Nephron (organoid): ENCODE data around the gene CEP192.
"Not testable (repeated sequence)": the region's sequence is repeated elsewhere in the genome, so short reads cannot be mapped to it uniquely, and the experiment has no call there.

Experiments
- H3K27ac Mint-ChIP-seq, 3 experiments: 2 replicates each; pipeline ENCODE4 v1.8.0; 2020; ENCODE audit warnings: mixed read lengths in 3 of 3, mild to moderate bottlenecking in 2 of 3, moderate library complexity in 1 of 3
- H3K27me3 Mint-ChIP-seq: 2 replicates; pipeline ENCODE4 v1.8.0; 2021; ENCODE audit warnings: low read depth, mild to moderate bottlenecking, moderate library complexity, mixed read lengths
- H3K36me3 Mint-ChIP-seq: 2 replicates; pipeline ENCODE4 v1.8.0; 2020; ENCODE audit warnings: low read depth, mixed read lengths
- H3K4me1 Mint-ChIP-seq: 2 replicates; pipeline ENCODE4 v1.8.0; 2020; ENCODE audit warnings: mixed read lengths
- H3K4me3 Mint-ChIP-seq, 3 experiments: 2 replicates each; pipeline ENCODE4 v1.8.0; 2020; ENCODE audit warnings: mild to moderate bottlenecking in 3 of 3, mixed read lengths in 3 of 3, moderate library complexity in 2 of 3
- H3K9me3 Mint-ChIP-seq: 2 replicates; pipeline ENCODE4 v1.8.0; 2020; ENCODE audit warnings: mixed read lengths
- CTCF ChIP-seq, 3 experiments: fragments of 200-600 bp; sonication (generic); IDR thresholded peaks; one replicate each; pipeline ENCODE4 v1.5.0; 2021; ENCODE audit warnings: antibody characterized with exemption in 3 of 3; ENCODE audit not compliant: unreplicated experiment in 3 of 3

CEP192 gene

DNA sequence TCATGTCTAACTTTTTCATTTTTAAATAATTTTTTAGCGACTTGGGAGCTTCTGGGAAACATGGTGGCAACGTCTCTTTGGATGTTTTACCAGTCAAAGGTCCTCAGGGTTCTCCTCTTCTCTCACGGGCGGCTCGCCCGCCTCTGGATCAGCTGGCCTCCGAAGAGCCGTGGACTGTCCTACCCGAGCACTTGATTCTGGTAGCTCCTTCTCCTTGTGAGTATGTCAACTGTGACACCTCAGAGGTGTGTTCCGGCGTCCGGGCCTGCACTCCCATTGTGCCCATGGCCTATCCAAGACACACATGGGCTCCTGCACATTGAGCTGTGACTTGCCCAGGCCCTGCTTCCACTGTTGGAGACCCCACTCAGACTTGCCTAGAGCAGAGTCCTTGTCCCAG lies 104.3 kb downstream of the CEP192 start:
- no peaks in the 10 kb centered on the region for H3K27me3 Mint-ChIP-seq
- no peak overlapping the region for H3K4me3 Mint-ChIP-seq
- no peak for TF ChIP-seq CTCF (IDR thresholded peaks at IDR 0.05; ENCODE audit: unreplicated experiment in 3 of 3)
- H3K9me3 Mint-ChIP-seq, result no peaks in the 10 kb centered on the region
- no peaks in the 10 kb centered on the region for H3K4me1 Mint-ChIP-seq
- no peak overlapping the region for H3K27ac Mint-ChIP-seq
- peaks cover 80% of the 10 kb centered on the region for H3K36me3 Mint-ChIP-seq

DNA sequence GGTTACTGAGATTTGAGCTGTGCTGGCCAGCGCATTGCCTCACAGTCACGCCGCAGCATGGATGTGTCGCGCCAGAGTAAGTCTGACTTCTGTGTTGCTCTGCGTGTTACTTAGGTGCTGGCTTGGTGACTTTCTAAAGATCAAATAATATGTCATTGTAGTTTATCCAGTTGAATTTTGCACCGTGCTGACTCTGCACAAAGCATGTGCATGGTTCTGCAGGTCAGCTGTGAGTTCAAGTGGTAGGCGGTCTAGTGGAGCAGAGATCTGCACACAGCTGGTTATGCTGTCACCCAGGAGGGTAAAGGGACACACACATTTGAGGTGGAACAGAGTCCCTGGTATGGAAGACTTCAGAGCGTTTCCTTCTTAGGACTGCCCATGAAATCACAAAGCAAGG lies 105.1 kb downstream of the CEP192 start:
- Mint-ChIP-seq H3K27me3 (no peaks in the 10 kb centered on the region), H3K27ac (no peak overlapping the region), H3K36me3 (peaks cover 80% of the 10 kb centered on the region), H3K4me1 (no peaks in the 10 kb centered on the region), H3K9me3 (no peaks in the 10 kb centered on the region), H3K4me3 (no peak overlapping the region)
- no peak for TF ChIP-seq CTCF (IDR thresholded peaks at IDR 0.05; ENCODE audit: unreplicated experiment in 3 of 3)

- H3K4me1 Mint-ChIP-seq, result no peaks in the 10 kb centered on the region
- TF ChIP-seq CTCF (IDR thresholded peaks at IDR 0.05; ENCODE audit: unreplicated experiment in 3 of 3), result no peak
- H3K36me3 Mint-ChIP-seq, result peaks cover 83% of the 10 kb centered on the region
- no peaks in the 10 kb centered on the region for H3K9me3 Mint-ChIP-seq
- H3K27me3 Mint-ChIP-seq, result no peaks in the 10 kb centered on the region
- no peak overlapping the region for H3K4me3 Mint-ChIP-seq
- no peak overlapping the region for H3K27ac Mint-ChIP-seq
These were observed 105.6 kb downstream of the CEP192 start for GRCh38 chr18:13096719-13097118.

DNA sequence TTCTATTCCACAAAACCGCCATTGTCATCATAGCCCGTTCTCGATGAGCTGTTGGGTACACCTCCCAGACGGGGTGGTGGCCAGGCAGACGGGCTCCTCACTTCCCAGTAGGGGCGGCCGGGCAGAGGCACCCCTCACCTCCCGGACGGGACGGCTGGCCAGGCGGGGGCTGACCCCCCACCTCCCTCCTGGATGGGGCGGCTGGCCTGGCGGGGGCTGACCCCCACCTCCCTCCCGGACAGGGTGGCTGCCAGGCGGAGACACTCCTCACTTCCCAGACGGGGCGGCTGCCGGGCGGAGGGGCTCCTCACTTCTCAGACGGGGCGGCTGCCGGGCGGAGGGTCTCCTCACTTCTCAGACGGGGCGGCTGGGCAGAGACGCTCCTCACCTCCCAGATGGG lies 106.9 kb downstream of the CEP192 start:
- not testable (repeated sequence) for H3K27me3 Mint-ChIP-seq, H3K4me1 Mint-ChIP-seq, H3K27ac Mint-ChIP-seq, H3K4me3 Mint-ChIP-seq, H3K9me3 Mint-ChIP-seq
- H3K36me3 Mint-ChIP-seq, result peaks cover 91% of the 10 kb centered on the region

DNA sequence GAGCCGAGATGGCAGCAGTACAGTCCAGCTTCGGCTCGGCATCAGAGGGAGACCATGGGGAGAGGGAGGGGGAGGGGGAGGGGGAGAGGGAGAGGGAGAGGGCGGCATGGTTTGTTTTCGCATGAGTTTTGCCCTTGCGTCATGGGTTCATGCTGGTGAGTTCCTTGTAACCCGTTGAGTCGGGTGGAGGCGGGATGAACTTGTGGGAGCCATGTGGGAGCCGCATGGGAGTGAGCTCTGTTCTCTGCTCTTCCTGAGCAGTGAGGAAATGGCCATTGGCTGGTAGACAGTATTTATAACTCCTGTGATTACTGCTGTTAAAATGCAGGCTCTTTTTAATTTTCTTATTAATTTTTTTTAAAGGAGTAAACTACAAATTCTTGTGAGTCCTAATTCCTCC lies 108.0 kb downstream of the CEP192 start:
- Mint-ChIP-seq H3K4me1 (no peaks in the 10 kb centered on the region), H3K36me3 (peaks cover 90% of the 10 kb centered on the region), H3K27me3 (no peaks in the 10 kb centered on the region), H3K27ac (no peak overlapping the region), H3K9me3 (no peaks in the 10 kb centered on the region), H3K4me3 (no peak overlapping the region)
- TF ChIP-seq CTCF (IDR thresholded peaks at IDR 0.05; ENCODE audit: unreplicated experiment in 3 of 3), result no peak

GRCh38 chr18:13100942-13101658 lies 109.9 kb downstream of the CEP192 start:
- no peaks in the 10 kb centered on the region for H3K4me1 Mint-ChIP-seq
- no peaks in the 10 kb centered on the region for H3K9me3 Mint-ChIP-seq
- H3K4me3 Mint-ChIP-seq, result no peak overlapping the region
- H3K27me3 Mint-ChIP-seq, result no peaks in the 10 kb centered on the region
- no peak for TF ChIP-seq CTCF (IDR thresholded peaks at IDR 0.05; ENCODE audit: unreplicated experiment in 3 of 3)
- H3K27ac Mint-ChIP-seq, result no peak overlapping the region
- peaks cover 88% of the 10 kb centered on the region for H3K36me3 Mint-ChIP-seq
